Measurements from ENCODE around the gene COL3A1.
A peak's percentile ranks its signal among the peaks of the same experiment; 100 is the strongest.

Gene COL3A1

DNA sequence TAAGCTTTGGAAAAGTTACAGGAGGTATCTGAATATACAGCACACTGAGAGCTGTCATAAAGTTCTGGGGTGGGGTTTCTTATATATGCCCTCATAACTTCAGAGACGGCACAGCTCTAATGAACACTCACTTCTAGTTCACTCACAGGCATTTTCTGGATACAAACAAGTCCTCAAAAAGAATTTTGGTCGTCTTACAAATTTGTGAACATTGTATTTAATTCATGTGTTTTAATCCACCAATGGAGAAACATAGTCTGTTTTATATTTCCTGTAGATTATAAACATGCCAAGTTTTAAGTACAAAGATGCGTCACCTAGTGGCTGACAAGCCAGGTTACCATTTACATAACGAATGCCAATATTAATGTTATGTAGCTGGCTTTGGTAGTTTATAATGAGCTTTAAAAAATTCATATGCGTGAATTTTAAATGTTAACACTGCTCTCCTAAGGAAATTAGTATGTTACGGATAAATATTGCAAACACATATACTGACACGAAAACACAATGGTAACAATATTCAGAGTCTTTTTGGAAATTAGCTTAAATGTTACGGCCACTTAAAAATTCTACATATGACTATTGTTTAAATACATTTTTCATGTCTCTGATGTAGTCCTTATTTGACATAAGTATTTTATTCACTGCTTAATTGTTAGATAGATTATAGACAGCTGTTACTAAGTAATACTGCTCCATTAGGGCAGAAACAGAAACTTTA is 2.5 kb downstream of the COL3A1 start:
- no peak for DNase-seq

- no peak for DNase-seq
Observed at GRCh38 chr2:188977317-188977716, 3.1 kb downstream of the COL3A1 start.

- no peak for DNase-seq
Observed at GRCh38 chr2:188978291-188979081, 4.3 kb downstream of the COL3A1 start.

- DNase-seq = no peak
Observed at GRCh38 chr2:188979187-188980114, 5.3 kb downstream of the COL3A1 start.

DNA sequence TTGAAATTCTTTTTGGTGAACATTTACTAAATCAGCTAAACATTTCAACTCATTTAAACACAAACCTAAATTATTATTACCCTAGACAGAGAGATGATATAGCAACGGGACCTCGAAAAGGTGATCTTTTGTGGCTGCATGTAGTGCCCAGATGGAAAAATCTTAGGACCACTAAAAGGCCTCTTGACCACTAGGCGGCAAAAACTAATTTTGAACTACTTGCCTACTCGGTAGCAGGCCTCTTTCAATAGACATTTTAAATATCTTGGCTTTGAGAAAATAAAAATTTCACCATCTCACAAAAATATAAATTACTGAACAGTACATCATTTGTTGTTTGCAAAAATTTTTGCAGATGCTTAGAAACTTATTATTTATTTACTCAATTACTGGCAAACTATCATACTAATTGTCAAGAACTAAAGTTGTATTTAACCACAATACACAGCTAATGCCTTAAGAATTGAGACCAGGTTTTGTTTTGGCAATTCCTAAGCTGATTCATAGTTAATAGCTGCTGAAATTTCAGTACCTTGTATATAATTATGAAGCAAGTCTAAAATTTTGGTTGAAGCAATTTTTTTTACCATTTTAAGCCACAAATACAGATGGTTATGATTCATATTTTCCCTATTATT is 9.4 kb downstream of the COL3A1 start:
- DNase-seq = no peak

DNA sequence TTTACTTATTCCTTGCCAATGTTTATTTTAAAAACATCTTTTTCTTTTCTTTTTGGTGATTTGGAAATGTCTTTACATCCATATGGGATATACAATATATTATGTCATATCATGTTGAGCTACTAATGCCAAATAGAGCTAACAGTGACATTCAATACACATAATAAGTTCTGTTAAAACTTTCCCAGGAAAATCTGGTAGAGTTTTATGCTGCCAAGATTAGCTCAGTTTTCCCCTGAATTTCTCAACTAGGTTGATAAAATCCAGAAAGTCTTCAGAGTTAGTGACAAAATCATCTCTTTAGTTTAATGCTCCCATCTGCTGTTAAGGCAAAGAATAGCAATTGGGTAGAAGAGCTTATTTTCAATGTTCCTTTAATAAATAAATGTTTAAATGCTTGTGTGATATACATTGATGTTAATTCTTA is 9.9 kb downstream of the COL3A1 start:
- DNase-seq = no peak

- DNase-seq = no peak
Observed at GRCh38 chr2:188984680-188985079, 10.5 kb downstream of the COL3A1 start.

DNA sequence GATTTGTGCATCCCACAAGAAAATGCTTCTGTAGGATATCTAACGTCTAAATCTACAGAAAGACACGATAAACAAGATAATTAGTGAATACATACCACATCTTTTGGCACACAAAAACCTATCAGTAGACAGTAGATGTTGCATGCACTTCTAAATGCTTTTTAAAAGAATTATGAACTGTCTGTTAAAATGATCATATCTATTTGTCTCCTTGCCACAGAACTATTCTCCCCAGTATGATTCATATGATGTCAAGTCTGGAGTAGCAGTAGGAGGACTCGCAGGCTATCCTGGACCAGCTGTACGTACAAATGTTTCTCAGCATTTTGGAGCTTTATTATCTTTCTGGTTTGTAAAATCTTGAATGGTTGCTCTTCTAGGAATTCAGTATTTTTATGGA is 12.7 kb downstream of the COL3A1 start:
- no peak for DNase-seq

GRCh38 chr2:188993247-188993646 is 19.1 kb downstream of the COL3A1 start:
- DNase-seq = no peak

GRCh38 chr2:188997263-188997662 is 23.1 kb downstream of the COL3A1 start:
- no peak for DNase-seq

- no peak for DNase-seq
Observed at GRCh38 chr2:189000221-189000620, 26.0 kb downstream of the COL3A1 start.

DNA sequence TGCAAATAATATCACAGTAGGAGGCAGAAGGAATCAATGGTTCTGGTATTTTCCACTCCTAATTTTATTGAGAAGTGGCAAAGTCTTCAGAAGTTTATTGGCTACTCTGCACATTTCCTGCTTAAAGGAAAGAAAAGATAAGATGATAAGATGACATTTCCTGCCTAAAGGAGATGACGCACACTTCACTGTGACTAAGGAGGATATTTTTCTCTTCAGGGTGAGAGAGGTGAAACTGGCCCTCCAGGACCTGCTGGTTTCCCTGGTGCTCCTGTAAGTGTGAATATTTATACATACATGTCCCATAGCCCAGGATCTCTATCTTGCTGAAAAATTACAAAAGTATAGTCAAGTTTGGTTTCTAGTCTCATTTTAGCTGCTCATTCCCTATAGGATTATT is 27.9 kb downstream of the COL3A1 start:
- no peak for DNase-seq

DNA sequence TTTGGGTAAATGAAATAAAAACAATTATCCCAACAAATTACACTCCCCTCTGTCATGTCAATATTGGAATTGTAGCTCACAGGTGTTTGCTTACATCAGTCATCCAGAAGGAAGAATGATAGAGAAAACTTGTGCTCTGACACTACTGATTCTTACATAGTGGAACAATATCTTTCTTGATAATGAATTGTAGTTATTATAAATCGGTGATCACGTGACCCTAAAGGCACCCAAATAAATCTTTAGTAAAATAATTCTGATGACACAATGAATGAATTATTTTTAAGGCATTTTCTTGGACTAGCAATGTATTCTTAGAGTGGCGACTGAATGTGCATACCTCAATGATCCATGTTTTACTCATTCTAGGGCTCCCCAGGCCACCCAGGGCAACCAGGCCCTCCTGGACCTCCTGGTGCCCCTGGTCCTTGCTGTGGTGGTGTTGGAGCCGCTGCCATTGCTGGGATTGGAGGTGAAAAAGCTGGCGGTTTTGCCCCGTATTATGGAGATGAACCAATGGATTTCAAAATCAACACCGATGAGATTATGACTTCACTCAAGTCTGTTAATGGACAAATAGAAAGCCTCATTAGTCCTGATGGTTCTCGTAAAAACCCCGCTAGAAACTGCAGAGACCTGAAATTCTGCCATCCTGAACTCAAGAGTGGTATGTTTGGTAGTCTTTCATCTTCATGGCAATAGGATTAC is 34.5 kb downstream of the COL3A1 start:
- DNase-seq = peak; percentile 17

DNA sequence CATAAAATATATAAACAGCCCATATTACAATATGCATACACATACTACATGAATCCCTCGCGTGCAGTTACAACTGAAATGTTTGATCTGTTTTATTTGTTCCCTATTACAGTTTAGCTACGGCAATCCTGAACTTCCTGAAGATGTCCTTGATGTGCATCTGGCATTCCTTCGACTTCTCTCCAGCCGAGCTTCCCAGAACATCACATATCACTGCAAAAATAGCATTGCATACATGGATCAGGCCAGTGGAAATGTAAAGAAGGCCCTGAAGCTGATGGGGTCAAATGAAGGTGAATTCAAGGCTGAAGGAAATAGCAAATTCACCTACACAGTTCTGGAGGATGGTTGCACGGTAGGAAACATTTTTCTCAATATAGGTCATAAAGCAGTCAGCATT is 36.4 kb downstream of the COL3A1 start:
- DNase-seq = no peak

DNA sequence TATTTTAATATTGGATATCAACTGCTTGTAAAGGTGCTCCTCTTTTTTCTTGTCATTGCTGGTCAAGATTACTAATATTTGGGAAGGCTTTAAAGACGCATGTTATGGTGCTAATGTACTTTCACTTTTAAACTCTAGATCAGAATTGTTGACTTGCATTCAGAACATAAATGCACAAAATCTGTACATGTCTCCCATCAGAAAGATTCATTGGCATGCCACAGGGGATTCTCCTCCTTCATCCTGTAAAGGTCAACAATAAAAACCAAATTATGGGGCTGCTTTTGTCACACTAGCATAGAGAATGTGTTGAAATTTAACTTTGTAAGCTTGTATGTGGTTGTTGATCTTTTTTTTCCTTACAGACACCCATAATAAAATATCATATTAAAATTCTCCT is 38.2 kb downstream of the COL3A1 start:
- no peak for DNase-seq

- DNase-seq = no peak
Observed at GRCh38 chr2:189013031-189013430, 38.9 kb downstream of the COL3A1 start.

DNA sequence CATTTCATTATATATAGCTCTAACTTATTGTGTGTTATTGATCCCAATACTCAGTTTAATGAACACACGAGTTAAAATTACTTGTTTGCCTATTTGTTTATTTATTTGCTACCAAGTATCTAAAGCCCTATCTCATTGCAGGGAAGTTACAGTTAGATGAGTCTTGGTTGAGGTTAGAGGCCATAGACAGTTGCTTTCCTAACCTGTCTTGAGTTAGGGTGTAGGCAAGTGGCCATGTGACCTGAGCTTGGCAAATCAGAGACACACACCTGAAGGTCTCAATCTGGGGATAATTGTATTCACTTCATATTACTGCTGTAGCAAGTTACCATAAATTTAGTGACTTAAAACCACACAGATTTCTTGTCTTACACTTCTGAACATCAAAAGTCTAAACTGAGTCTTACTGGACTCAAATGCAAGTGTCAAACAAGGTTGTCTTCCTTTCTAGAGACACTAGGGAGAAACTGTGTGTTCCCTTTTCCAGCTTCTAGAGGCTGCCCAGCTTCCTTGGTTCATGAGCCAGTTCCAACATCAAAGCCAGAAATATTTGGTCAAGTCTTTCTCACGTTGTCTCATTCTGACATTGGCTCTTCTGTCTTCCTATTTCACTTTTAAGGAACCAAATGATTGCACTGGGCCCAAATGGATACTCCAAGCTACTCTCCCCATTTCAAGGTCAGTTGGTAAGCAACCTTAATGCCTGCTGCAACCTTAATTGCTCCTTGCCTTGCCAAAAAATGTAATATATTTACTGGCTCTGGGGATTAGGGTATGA is 39.7 kb downstream of the COL3A1 start:
- no peak for DNase-seq

GRCh38 chr2:189014449-189015138 is 40.4 kb downstream of the COL3A1 start:
- DNase-seq = no peak

GRCh38 chr2:189015359-189015758 is 41.2 kb downstream of the COL3A1 start:
- DNase-seq = no peak

GRCh38 chr2:189016311-189016861 is 42.2 kb downstream of the COL3A1 start:
- DNase-seq = no peak
